ENCODE data around the gene RALGAPA1. TPM values are rescaled to one million over a fixed set of nuclear protein-coding genes. Genes with fewer than 3 reads are reported as not detected.
"Not testable (repeated sequence)": the region's sequence is repeated elsewhere in the genome, so short reads cannot be mapped to it uniquely, and the experiment has no call there.

RALGAPA1 gene
- total RNA-seq, 1 donor from 2014 or later = 45.7 TPM

DNA sequence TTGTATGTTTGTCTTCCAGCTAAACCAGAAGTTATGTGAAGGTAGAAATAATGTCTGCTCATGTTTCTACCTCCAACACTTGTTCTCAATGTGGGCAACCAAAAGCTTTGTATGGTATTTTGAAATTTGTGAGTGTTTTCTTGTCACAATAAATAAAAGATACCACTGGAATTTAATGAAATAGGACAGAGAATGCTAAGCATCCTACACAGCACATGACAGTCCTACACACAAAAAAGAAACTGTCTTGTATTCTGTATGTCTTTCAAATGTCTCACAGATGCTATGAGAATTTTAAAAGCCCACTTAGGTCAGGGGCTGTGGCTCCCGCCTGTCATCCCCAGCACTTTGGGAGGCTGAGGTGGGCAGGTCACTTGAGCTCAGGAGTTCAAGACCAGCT, 68.9 kb downstream of the RALGAPA1 start:
- Mint-ChIP-seq H3K27me3 (no peaks in the 10 kb centered on the region), H3K27ac (no peak overlapping the region), H3K4me1 (ENCODE audit: unreplicated experiment) (no peaks in the 10 kb centered on the region), H3K36me3 (peaks cover 21% of the 10 kb centered on the region), H3K4me3 (no peak overlapping the region), H3K9me3 (no peaks in the 10 kb centered on the region)
- no peak for TF ChIP-seq CTCF (conservative IDR thresholded peaks at IDR 0.05)
- DNase-seq (ENCODE audit: extremely low spot score, unreplicated experiment) = no peak

DNA sequence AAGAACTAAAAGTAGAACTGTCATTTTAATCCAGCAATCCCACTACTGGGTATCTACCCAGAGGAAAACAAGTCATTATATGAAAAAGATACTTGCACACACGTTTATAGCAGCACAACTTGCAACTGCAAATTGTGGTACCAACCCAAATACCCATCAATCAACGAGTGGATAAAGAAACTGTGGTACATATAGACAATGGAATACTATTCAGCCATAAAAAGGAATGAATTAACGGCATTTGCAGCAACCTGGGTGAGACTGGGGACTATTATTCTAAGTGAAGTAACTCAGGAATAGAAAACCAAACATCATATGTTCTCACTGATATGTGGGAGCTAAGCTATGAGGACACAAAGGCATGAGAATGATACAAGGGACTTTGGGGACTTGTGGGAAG, 73.9 kb downstream of the RALGAPA1 start:
- DNase-seq (ENCODE audit: extremely low spot score, unreplicated experiment) = not testable (repeated sequence)
- peaks cover 38% of the 10 kb centered on the region for H3K36me3 Mint-ChIP-seq

GRCh38 chr14:35733510-35733909, 75.6 kb downstream of the RALGAPA1 start:
- H3K27me3 Mint-ChIP-seq; H3K9me3 Mint-ChIP-seq; DNase-seq (ENCODE audit: extremely low spot score, unreplicated experiment); H3K4me1 Mint-ChIP-seq (ENCODE audit: unreplicated experiment); H3K4me3 Mint-ChIP-seq; H3K27ac Mint-ChIP-seq: not testable (repeated sequence)
- peaks cover 47% of the 10 kb centered on the region for H3K36me3 Mint-ChIP-seq

More for the DNA sequence above, 73.9 kb downstream of the RALGAPA1 start:
- not testable (repeated sequence) for H3K4me3 Mint-ChIP-seq; H3K9me3 Mint-ChIP-seq; H3K27ac Mint-ChIP-seq; H3K4me1 Mint-ChIP-seq (ENCODE audit: unreplicated experiment); H3K27me3 Mint-ChIP-seq

DNA sequence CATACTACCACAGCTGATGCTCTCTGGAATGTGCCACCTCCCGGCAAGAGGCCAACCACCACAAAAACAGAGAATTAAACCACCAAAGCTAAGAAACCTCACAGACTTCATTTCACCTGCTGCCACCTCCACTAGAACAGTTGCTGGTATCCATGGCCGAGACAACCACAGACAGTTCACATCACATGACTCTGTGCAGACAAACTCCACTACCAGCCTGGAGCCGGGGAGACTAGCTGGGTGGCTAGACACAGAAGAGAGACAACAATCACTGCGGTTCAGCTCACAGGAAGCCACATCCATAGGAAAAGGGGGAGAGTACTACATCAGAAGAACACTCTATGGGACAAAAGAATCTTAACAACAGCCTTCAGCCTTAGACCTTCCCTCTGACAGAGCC, 78.2 kb downstream of the RALGAPA1 start:
- Mint-ChIP-seq H3K4me1 (ENCODE audit: unreplicated experiment) (peaks cover 10% of the 10 kb centered on the region), H3K36me3 (peaks cover 44% of the 10 kb centered on the region), H3K27ac (no peak overlapping the region), H3K4me3 (no peak overlapping the region), H3K27me3 (no peaks in the 10 kb centered on the region), H3K9me3 (peaks cover 8% of the 10 kb centered on the region)
- DNase-seq (ENCODE audit: extremely low spot score, unreplicated experiment) = no peak
- TF ChIP-seq CTCF (conservative IDR thresholded peaks at IDR 0.05) = no peak

GRCh38 chr14:35727764-35728163, 81.3 kb downstream of the RALGAPA1 start:
- Mint-ChIP-seq H3K4me3 (no peak overlapping the region), H3K27ac (no peak overlapping the region), H3K4me1 (ENCODE audit: unreplicated experiment) (peaks cover 10% of the 10 kb centered on the region), H3K27me3 (no peaks in the 10 kb centered on the region), H3K9me3 (no peaks in the 10 kb centered on the region), H3K36me3 (peaks cover 20% of the 10 kb centered on the region)
- no peak for DNase-seq (ENCODE audit: extremely low spot score, unreplicated experiment)
- TF ChIP-seq CTCF (conservative IDR thresholded peaks at IDR 0.05) = no peak

GRCh38 chr14:35725930-35726329, 83.2 kb downstream of the RALGAPA1 start:
- DNase-seq (ENCODE audit: extremely low spot score, unreplicated experiment) = no peak
- Mint-ChIP-seq H3K9me3 (no peaks in the 10 kb centered on the region), H3K27me3 (no peaks in the 10 kb centered on the region), H3K27ac (no peak overlapping the region), H3K4me3 (no peak overlapping the region), H3K4me1 (ENCODE audit: unreplicated experiment) (peaks cover 10% of the 10 kb centered on the region), H3K36me3 (peaks cover 14% of the 10 kb centered on the region)
- TF ChIP-seq CTCF (conservative IDR thresholded peaks at IDR 0.05) = no peak

DNA sequence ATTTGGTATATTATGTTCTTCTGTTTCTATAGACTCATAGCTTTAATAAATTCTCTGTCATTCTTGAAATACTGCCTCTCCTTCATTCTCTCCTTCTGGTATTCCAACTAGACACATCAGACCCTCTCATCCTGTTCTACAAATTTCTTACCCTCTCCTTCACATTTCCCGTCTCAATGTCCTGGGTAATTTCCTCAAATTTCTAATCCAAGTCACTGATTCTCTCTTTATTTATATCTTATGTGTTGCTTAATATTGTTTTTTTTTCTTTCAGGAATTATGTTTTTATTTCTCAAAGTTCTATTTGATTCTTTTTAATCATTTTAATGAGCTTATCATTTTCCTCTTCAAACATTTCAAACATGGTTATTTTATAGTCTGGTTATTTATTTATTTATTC, 94.0 kb downstream of the RALGAPA1 start:
- Mint-ChIP-seq H3K9me3 (no peaks in the 10 kb centered on the region), H3K36me3 (peaks cover 35% of the 10 kb centered on the region), H3K27ac (no peak overlapping the region), H3K4me1 (ENCODE audit: unreplicated experiment) (no peaks in the 10 kb centered on the region), H3K4me3 (no peak overlapping the region), H3K27me3 (no peaks in the 10 kb centered on the region)
- no peak for DNase-seq (ENCODE audit: extremely low spot score, unreplicated experiment)
- TF ChIP-seq CTCF (conservative IDR thresholded peaks at IDR 0.05) = no peak
